Measurements from ENCODE around the gene ISG20.

Gene ISG20

GRCh38 chr15:88653200-88654064, 14.6 kb downstream of the ISG20 start:
- DNase-seq (ENCODE audit: low read depth in 2 of 2): no peak

GRCh38 chr15:88654430-88655102, 15.8 kb downstream of the ISG20 start:
- DNase-seq (ENCODE audit: low read depth in 2 of 2): no peak

DNA sequence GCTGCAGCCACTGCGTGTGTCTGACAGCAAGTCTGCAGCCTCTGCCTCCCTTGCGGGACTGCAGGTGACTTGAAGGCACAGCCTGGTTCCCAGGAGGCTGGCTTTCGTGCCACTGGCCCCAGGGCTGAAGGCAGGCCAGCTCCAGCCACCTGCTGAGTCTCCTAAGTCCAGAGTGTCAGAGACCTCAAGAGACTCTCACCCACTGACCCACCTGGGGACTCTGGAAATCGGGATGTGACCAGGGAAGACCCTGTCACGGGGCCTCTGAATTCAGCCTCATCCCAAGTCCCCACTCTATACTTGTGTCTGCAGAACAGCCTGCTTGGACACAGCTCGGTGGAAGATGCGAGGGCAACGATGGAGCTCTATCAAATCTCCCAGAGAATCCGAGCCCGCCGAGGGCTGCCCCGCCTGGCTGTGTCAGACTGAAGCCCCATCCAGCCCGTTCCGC, 16.3 kb downstream of the ISG20 start:
- no peak for DNase-seq (ENCODE audit: low read depth in 2 of 2)

GRCh38 chr15:88655800-88656488, 17.1 kb downstream of the ISG20 start:
- no peak for DNase-seq (ENCODE audit: low read depth in 2 of 2)

DNA sequence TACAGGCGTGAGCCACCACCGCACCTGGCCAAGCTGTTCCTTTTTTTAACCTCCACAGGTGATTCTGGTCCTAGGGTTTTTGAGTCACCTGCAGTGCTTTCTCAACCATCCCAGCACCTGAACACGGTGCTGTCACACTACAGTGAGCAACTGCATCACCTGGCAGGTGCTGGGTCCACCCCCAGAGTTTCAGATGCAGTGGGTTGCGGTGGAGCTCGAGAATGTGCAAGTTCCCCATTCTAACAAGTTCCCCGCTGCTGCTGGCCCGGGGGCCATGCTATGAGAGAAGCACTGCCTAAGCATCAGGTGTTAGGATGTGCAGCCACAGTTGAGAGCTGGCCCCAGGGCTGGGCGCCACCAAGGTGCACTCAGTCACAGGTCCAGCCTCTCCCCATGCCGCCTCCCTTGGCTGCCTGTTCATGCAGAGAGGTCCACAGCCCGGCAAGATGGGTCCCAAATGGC, 18.0 kb downstream of the ISG20 start:
- no peak for DNase-seq (ENCODE audit: low read depth in 2 of 2)

DNA sequence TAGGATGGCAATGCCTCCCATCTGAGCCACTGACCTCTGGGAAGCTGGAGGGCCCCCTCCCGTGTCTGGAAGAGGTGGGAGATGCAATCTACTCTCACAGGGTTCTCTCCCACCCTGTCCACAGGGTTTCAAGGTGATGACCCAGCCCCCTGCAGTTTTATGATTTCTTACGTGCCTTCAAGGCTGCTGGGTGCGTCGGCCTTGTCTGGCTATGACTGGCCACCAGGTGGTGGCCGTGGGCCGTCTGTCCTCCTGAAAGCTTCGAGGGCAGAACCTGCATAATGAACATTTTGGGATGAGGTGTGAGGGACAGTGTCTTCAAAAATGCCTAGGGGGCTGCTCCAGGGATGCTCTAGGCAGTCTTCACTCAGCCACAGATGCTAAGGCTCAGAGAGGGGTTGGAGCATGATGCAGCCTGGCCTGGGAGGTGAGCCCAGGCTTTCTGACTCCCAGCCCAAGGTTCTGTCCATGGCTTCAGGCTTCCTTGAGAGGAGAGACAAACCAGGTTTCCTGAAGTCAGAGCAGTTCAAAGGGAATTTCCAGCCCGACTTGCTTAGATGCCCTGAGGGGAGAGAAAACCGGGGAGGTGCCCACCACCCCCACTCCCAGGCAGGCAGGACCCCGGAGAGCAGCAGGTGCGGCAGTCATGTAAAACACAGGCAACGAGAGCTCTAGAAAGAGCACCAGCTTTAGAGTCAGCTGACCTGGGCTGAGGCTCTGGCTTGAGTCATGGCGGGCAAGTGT, 18.7 kb downstream of the ISG20 start:
- no peak for DNase-seq (ENCODE audit: low read depth in 2 of 2)

DNA sequence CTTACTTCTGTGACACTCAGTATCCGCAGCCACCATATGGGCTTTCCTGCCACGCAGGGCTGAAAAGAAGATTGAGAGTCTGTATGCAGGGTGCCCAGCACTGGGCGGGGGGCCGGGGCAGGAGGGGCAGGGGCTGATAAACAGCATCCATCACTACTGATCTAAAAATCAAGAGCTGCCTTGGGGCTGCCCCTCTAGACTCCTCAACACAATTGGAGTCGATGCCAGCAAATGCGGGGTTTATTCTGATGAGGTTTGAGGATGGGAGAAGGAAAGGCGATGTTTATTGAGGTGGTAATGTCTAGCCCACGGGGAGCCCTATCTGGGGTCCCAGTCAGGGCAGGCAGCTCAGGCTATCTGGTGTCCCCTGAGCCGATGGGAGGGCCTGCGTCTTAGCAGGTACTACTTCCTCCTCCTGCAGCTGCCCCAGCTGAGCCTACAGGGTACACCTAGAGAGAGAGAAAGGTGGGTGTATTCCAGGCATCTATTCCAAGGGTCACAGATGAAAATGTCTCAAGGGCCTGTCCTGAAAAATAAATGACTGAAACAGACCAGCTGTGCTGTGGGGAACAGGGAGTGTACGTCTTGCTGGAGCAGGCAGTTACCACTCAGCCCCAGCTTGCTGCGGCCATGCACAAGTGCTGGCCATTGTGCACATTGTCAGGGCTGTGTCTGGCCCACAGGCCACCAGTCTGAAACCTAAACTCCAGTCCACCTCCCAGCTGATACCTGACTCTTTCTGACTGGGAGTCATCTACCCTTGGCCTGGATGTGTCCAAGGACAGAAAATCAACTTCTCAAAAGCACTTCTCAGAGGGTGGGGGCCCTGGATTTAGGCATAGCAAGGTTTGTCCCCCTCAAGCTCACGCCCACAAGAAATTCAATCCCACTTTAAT, 19.5 kb downstream of the ISG20 start:
- DNase-seq (ENCODE audit: low read depth in 2 of 2): no peak

- DNase-seq (ENCODE audit: low read depth in 2 of 2): no peak
These were observed 20.4 kb downstream of the ISG20 start for GRCh38 chr15:88658972-88659931.

DNA sequence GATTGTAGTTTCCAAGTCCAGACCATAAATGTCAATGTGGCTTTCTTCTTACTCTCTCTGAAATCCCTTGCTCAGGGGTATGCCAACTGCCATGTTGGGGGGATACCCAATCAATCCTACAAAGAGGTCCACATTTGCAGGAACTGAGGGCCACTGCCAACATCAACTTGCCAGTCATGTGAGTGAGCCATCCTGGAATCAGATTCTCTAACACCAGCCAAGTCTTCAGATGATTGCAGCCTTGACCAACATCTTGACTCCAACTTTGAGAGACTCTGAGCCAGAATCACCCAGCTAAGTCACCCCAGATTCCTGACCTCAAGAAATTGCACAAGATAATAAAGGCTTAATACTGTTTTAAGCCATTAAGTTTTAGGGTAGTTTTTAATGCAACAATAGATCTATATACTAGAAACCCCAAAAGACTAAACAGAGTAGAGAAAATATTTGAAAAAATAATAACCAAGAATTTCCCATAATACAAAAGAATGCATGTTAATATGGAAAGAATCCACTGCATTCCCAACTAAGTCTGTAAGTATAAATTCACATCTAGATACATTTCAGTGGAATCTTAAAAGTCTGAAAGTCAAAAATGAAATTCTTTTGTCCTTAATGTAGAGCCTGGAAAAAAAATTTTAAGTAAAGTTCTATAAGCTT, 22.4 kb downstream of the ISG20 start:
- no peak for DNase-seq (ENCODE audit: low read depth in 2 of 2)

GRCh38 chr15:88661761-88662556, 23.1 kb downstream of the ISG20 start:
- no peak for DNase-seq (ENCODE audit: low read depth in 2 of 2)

GRCh38 chr15:88663141-88663621, 24.4 kb downstream of the ISG20 start:
- DNase-seq (ENCODE audit: low read depth in 2 of 2): no peak

DNA sequence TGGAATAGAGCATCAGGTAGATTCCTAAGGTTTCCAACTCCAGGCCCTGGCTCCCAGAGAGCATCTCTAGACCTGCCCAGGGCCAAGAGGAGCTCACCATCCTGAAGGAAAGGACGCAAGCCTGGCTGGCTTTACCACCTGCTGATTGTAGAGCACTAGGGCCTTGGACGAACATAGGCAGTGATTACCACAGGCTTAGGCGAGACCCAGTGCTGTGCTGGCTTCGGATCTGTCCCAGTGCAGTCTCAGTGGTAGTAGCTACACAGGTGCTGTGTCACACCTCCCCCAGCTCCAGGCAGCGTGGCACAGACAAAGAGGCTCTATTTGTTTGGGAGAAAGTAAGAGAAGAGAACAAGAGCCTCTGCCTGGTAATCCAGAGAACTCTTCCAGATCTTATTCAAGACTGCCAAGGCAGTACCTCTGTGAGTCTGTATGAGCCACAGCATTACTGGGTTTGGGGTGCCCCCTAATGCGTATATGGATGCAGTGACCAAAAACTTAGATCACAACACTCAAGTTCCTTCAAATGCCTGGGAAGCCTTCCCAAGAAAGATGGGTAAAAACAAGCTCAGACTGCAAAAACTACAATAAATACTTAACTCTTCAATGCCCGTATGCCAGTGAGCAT, 25.4 kb downstream of the ISG20 start:
- no peak for DNase-seq (ENCODE audit: low read depth in 2 of 2)

GRCh38 chr15:88674661-88675060, 35.8 kb downstream of the ISG20 start:
- DNase-seq (ENCODE audit: low read depth in 2 of 2): no peak

- no peak for DNase-seq (ENCODE audit: low read depth in 2 of 2)
These were observed 39.9 kb downstream of the ISG20 start for GRCh38 chr15:88678755-88679154.

DNA sequence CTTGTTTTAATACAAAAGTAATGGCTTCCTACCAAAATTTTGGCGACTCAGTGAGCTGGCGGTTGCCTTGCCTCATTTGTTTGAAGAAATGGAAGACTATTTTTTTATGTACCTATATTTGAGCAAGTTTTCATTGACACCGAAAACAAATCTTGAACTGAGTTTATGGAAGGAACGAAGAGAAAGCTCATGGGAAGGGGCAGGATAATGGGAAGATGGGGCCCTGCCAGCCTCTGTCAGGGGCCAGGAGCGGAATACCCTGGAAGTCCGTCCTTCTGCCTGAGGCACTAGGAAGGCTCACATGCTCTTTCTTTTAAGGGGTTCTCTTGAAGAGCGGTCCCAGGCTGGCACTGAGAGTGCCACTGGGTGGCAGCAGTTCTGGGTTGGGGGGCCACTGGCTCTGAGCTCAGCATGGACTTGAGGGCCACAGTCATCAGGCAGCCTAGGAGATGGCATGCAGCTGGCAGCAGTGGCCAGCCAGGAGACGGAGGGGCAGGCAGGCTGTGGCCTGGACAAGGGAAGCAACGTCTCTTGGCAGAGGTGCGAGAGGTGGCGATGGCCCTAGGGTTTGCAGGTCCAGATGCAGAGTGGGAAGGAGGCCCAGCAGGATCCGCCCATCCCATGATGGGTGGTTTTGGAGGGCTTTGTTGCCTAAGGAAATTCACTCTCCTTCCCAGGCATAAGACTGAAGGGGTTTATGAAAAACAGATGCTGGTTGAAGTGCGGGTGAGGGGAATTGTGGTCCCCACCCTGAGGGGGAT, 41.6 kb downstream of the ISG20 start:
- no peak for DNase-seq (ENCODE audit: low read depth in 2 of 2)

DNA sequence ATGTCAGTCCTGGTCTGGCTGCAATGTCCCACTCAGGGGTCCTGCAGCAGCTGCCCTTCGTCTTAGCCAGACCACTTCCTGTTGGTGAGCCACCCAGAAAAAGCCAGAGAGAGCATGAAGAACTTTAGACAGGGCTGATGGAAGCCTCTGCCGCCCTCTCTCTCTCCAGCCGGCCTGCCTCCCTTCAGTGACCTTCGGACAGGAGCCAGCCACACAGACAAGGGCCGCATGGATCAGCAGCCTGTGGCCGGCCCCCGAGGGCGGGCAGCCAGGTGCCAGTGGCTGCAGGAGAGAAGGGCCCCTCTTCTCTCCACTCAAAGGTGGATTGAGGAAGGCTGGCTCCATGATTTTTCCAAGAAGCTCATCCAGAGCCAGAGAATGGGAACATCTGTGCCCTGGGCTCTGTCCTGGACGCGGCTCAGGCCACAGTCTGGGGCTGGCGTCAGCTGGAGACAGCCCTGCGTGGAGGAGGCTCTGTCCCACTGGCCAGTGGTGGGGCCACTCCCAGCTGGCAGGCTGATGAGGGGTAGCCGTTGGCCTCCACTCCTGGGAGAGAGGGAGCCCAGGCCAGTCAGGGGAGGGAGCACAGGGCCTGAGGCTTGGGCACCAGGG, 42.9 kb downstream of the ISG20 start:
- DNase-seq (ENCODE audit: low read depth in 2 of 2): no peak

All from stimulated activated CD8-positive, alpha-beta memory T cell treated with anti-CD3 and anti-CD28 coated beads, Interleukin-2, amount 100 ng/mL, for 1 hour (primary cell).